ENCODE measurements around the gene STAB2. TPM values are rescaled to one million over a fixed set of nuclear protein-coding genes. Genes with fewer than 3 reads are reported as not detected.

Gene STAB2
- total RNA-seq, 1 donor from 2014 or later: 0.03 TPM

GRCh38 chr12:103596981-103597380 is 9.9 kb downstream of the STAB2 start:
- TF ChIP-seq CTCF (IDR thresholded peaks at IDR 0.05; ENCODE audit: borderline replicate concordance): no peak
- Histone ChIP-seq H3K36me3 (no peaks in the 10 kb centered on the region), H3K4me1 (peaks cover 14% of the 10 kb centered on the region), H3K9me3 (replicated peaks) (no peaks in the 10 kb centered on the region), H3K4me3 (no peak overlapping the region), H3K27ac (replicated peaks) (no peak overlapping the region), H3K27me3 (ENCODE audit: low read depth) (peaks cover 4% of the 10 kb centered on the region)
- intact Hi-C loops (cut with micrococcal nuclease): no loop called here
- no peak for DNase-seq

- TF ChIP-seq CTCF (IDR thresholded peaks at IDR 0.05; ENCODE audit: borderline replicate concordance): no peak
- Histone ChIP-seq H3K27ac (replicated peaks) (no peak overlapping the region), H3K4me1 (peaks cover 14% of the 10 kb centered on the region), H3K27me3 (ENCODE audit: low read depth) (no peaks in the 10 kb centered on the region), H3K36me3 (no peaks in the 10 kb centered on the region), H3K4me3 (no peak overlapping the region), H3K9me3 (replicated peaks) (no peaks in the 10 kb centered on the region)
- intact Hi-C loops (cut with micrococcal nuclease): no loop called here
- no peak for DNase-seq
Measured at GRCh38 chr12:103599274-103599673, 12.2 kb downstream of the STAB2 start.

- Histone ChIP-seq H3K4me1 (peaks cover 14% of the 10 kb centered on the region), H3K27me3 (ENCODE audit: low read depth) (no peaks in the 10 kb centered on the region), H3K9me3 (replicated peaks) (peaks cover 15% of the 10 kb centered on the region), H3K4me3 (no peak overlapping the region), H3K36me3 (no peaks in the 10 kb centered on the region), H3K27ac (replicated peaks) (no peak overlapping the region)
- TF ChIP-seq CTCF (IDR thresholded peaks at IDR 0.05; ENCODE audit: borderline replicate concordance): no peak
- DNase-seq: no peak
- intact Hi-C loops (cut with micrococcal nuclease): no loop called here
Measured at GRCh38 chr12:103600967-103601728, 14.1 kb downstream of the STAB2 start.

GRCh38 chr12:103620395-103620794 is 33.3 kb downstream of the STAB2 start:
- intact Hi-C loops (cut with micrococcal nuclease): no loop called here
- Histone ChIP-seq H3K4me3 (no peak overlapping the region), H3K27ac (replicated peaks) (no peak overlapping the region), H3K27me3 (ENCODE audit: low read depth) (no peaks in the 10 kb centered on the region), H3K4me1 (no peaks in the 10 kb centered on the region), H3K36me3 (no peaks in the 10 kb centered on the region), H3K9me3 (replicated peaks) (no peaks in the 10 kb centered on the region)
- no peak for DNase-seq
- no peak for TF ChIP-seq CTCF (IDR thresholded peaks at IDR 0.05; ENCODE audit: borderline replicate concordance)

- no peak overlapping the region for H3K4me3 ChIP-seq
- H3K27ac ChIP-seq (replicated peaks): no peak overlapping the region
- H3K27me3 ChIP-seq (ENCODE audit: low read depth): no peaks in the 10 kb centered on the region
- H3K36me3 ChIP-seq: no peaks in the 10 kb centered on the region
- intact Hi-C loops (cut with micrococcal nuclease): no loop called here
- peaks cover 15% of the 10 kb centered on the region for H3K4me1 ChIP-seq
- H3K9me3 ChIP-seq (replicated peaks): no peaks in the 10 kb centered on the region
- no peak for TF ChIP-seq CTCF (IDR thresholded peaks at IDR 0.05; ENCODE audit: borderline replicate concordance)
- DNase-seq: no peak
Measured at GRCh38 chr12:103623716-103624115, 36.6 kb downstream of the STAB2 start.
